Mammary epithelial cell (primary cell): ENCODE results near the gene IQSEC1.

ENCODE experiments used
- EZH2 ChIP-seq: IDR thresholded peaks from 2 replicates; pipeline ENCODE4 v1.6.1; 2012; ENCODE audit warnings: low read length, inconsistent platforms, borderline replicate concordance
- TF ChIP-seq, protein P1 (sequence below), 2 donors: IDR thresholded peaks in 1 of 2; conservative IDR thresholded peaks in 1 of 2; 2 replicates each; pipeline ENCODE4 v1.5.1; 2011 to 2012; ENCODE audit warnings: inconsistent platforms in 2 of 2, low read length in 2 of 2, mild to moderate bottlenecking in 2 of 2, control low read depth in 1 of 2, low read depth in 1 of 2; ENCODE audit not compliant: insufficient read depth in 1 of 2; ENCODE audit errors: extremely low read depth in 1 of 2

DNA sequence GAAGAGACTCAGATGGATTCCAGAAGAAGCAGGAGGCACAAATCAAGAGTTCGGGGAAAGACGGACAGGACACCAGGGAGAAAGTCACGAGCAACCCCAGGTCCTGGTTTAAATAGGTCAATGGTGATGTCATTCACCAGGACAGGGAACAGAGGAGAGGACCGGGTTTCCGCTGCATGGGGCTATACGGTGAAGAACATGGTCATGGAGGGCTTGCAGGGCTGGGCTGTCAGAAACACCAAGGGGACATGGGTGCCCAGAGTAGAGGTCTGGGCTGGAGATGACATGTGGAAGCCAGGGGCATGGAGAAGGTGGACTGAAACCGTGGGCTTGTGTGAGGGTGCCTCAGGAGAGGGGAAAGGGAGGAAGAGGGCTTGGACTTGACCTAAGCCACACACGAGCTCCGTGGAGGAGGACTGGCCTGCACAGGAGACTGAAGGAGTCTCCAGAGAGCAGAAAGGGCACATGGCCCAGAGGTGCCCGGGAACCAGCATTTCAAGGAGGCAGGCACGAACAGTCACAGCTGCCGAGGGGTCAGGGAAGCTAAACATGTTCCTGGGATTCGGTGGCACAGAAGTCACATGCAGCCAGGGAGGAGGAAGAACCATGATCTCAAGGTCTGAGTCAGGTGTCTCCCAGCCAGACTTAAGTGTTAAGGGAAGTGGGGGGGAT is 177.7 kb downstream of the IQSEC1 start:
- TF ChIP-seq, protein P1, sequence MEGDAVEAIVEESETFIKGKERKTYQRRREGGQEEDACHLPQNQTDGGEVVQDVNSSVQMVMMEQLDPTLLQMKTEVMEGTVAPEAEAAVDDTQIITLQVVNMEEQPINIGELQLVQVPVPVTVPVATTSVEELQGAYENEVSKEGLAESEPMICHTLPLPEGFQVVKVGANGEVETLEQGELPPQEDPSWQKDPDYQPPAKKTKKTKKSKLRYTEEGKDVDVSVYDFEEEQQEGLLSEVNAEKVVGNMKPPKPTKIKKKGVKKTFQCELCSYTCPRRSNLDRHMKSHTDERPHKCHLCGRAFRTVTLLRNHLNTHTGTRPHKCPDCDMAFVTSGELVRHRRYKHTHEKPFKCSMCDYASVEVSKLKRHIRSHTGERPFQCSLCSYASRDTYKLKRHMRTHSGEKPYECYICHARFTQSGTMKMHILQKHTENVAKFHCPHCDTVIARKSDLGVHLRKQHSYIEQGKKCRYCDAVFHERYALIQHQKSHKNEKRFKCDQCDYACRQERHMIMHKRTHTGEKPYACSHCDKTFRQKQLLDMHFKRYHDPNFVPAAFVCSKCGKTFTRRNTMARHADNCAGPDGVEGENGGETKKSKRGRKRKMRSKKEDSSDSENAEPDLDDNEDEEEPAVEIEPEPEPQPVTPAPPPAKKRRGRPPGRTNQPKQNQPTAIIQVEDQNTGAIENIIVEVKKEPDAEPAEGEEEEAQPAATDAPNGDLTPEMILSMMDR (conservative IDR thresholded peaks at IDR 0.05 in 1 of 2, IDR thresholded peaks at IDR 0.05 in 1 of 2; ENCODE audit: extremely low read depth in 1 of 2, insufficient read depth in 1 of 2, low read depth in 1 of 2, low read length in 2 of 2) = no peak
- no peak for TF ChIP-seq EZH2
